Measurements from ENCODE around the gene TAP2. TPM values are rescaled to one million over a fixed set of nuclear protein-coding genes. Genes with fewer than 3 reads are reported as not detected.

TAP2 gene
- total and polyA plus RNA-seq, 10 of the 15 experiments (the other 5 are each of a cell fraction or from before 2014, with no cell fraction given), result 5.3 to 77.2 (median 35.3) TPM

GRCh38 chr6:32835167-32835893, 3.2 kb downstream of the TAP2 start (continued):
- no peak for TF ChIP-seq BCLAF1 (IDR thresholded peaks at IDR 0.05)
- no peak for TF ChIP-seq BCL11A (IDR thresholded peaks at IDR 0.05; ENCODE audit: low read depth, low read length)
- TF ChIP-seq EED (IDR thresholded peaks at IDR 0.05; ENCODE audit: low read depth), result no peak

GRCh38 chr6:32833664-32834063, 4.9 kb downstream of the TAP2 start:
- FAIRE-seq, result peak; percentile 35
- Histone ChIP-seq H3K27me3 (replicated peaks in 1 of 2; ENCODE audit: control insufficient read depth in 2 of 2, insufficient read depth in 2 of 2, low read length in 1 of 2) (no peaks in the 10 kb centered on the region), H3K9me3 (replicated peaks; ENCODE audit: control insufficient read depth, insufficient read depth, low read length) (no peaks in the 10 kb centered on the region; the same call in 2 of the 3 replicates), H3K36me3 (ENCODE audit: control insufficient read depth in 2 of 2, insufficient read depth in 2 of 2, low read length in 1 of 2) (peaks cover 14 to 58% of the 10 kb centered on the region in 2 experiments), H3K4me3 (no peak overlapping the region), H3K9ac (ENCODE audit: control insufficient read depth, insufficient read depth, low read length) (no peak overlapping the region), H4K20me1 (ENCODE audit: control insufficient read depth, insufficient read depth) (no peaks in the 10 kb centered on the region), H3K27ac (ENCODE audit: control insufficient read depth, insufficient read depth) (no peak overlapping the region), H2AFZ (ENCODE audit: control insufficient read depth, low read depth, low read length) (no peak overlapping the region), H3K4me2 (ENCODE audit: control insufficient read depth, insufficient read depth) (peak overlapping the region; percentile 38), H3K4me1 (ENCODE audit: control insufficient read depth, insufficient read depth, low read length) (peaks cover 22% of the 10 kb centered on the region; the same call in 1 of the 2 replicates), H3K79me2 (ENCODE audit: control insufficient read depth, insufficient read depth, low read length) (peaks cover 35% of the 10 kb centered on the region)
- 74% methylated on average over 5 of the region's 5 CpGs for WGBS (ENCODE audit: insufficient coverage, insufficient replicate concordance, low lambda C conversion rate, missing lambda C conversion rate)
- ChIA-PET CTCF (interaction anchor here (1.5 to 5.4 kb wide), 4 partner anchors 13 to 150 kb away, joined by 3 to 30 read pairs (median 10); no protein-coding TSS in a partner anchor), RAD21 (ENCODE audit: unreplicated experiment) (interaction anchor here (1.6 kb wide), 1 partner anchor 20 kb away, joined by 3 read pairs; the partner anchor contains the start of genes PSMB9 and TAP1), POLR2A (interaction anchor here (1.7 to 1.9 kb wide), 2 partner anchors 11 to 13 kb away, joined by 4 to 7 read pairs; no protein-coding TSS in a partner anchor), SMC1A (ENCODE audit: uncharacterized antibody, unreplicated experiment) (interaction anchor here (1.2 to 2.1 kb wide), 2 partner anchors 17 to 34 kb away, joined by 3 to 12 read pairs; no protein-coding TSS in a partner anchor)
- TF ChIP-seq YY1 (IDR thresholded peaks at IDR 0.05; ENCODE audit: low read depth, low read length) (peak; percentile 60), SREBF2 (IDR thresholded peaks at IDR 0.05; ENCODE audit: low read length) (no peak), ATF2 (IDR thresholded peaks at IDR 0.05; ENCODE audit: low read length) (no peak)
- no TSS peak for BruUV-seq (replicated peaks)
- in situ Hi-C loops (cut with MboI) (no loop called here), intact Hi-C loops (cut with micrococcal nuclease; ENCODE audit: unreplicated experiment) (no loop called here)
- ATAC-seq, result no peak
- no peak for DNase-seq (ENCODE audit: low read depth, low spot score)

All from GM12878 (cell line).